HepG2 (cell line): ENCODE results near the gene TNFRSF25. TPM values are rescaled to one million over a fixed set of nuclear protein-coding genes. Genes with fewer than 3 reads are reported as not detected.

ENCODE experiments used
- E2F1 ChIP-seq: sonication (generic); formaldehyde crosslinking; IDR thresholded peaks from 2 replicates; pipeline ENCODE4 v1.5.0; 2020; ENCODE audit warnings: missing genetic modification reagents
- ELF1 ChIP-seq: sonication (generic); formaldehyde crosslinking; IDR thresholded peaks from 2 replicates; pipeline ENCODE4 v1.4.0; 2020; ENCODE audit warnings: missing genetic modification reagents
- HMGXB3 ChIP-seq: sonication (generic); formaldehyde crosslinking; IDR thresholded peaks from 2 replicates; pipeline ENCODE4 v1.4.0; 2020; ENCODE audit warnings: missing genetic modification reagents, borderline replicate concordance
- IKZF1 ChIP-seq: fragments of 450-650 bp; IDR thresholded peaks from 2 replicates; pipeline ENCODE4 v1.7.1; 2016
- KDM6A ChIP-seq: IDR thresholded peaks from 2 replicates; pipeline ENCODE4 v1.6.1; 2016; ENCODE audit warnings: low read depth
- MYC ChIP-seq: sonication (generic); formaldehyde crosslinking; IDR thresholded peaks from 2 replicates; pipeline ENCODE4 v1.9.0; 2021; ENCODE audit warnings: missing genetic modification reagents, borderline replicate concordance
- NFKB2 ChIP-seq: sonication (generic); formaldehyde crosslinking; IDR thresholded peaks from 2 replicates; pipeline ENCODE4 v1.4.0; 2020; ENCODE audit warnings: missing genetic modification reagents, borderline replicate concordance
- NFYC ChIP-seq: IDR thresholded peaks from 2 replicates; pipeline ENCODE4 v1.6.1; 2016; ENCODE audit warnings: missing genetic modification reagents, missing compliant biosample characterization
- POGZ ChIP-seq: sonication (generic); formaldehyde crosslinking; IDR thresholded peaks from 2 replicates; pipeline ENCODE4 v1.4.0; 2020; ENCODE audit warnings: mild to moderate bottlenecking, missing genetic modification reagents
- POLR2G ChIP-seq: fragments of 200-400 bp; formaldehyde crosslinking; IDR thresholded peaks from 2 replicates; pipeline ENCODE4 v1.6.1; 2018; ENCODE audit warnings: mild to moderate bottlenecking, low read depth, low read length, moderate library complexity
- RBFOX2 ChIP-seq: fragments of 200-400 bp; formaldehyde crosslinking; IDR thresholded peaks from 2 replicates; pipeline ENCODE4 v1.6.1; 2017; ENCODE audit warnings: low read depth, mild to moderate bottlenecking, low read length
- REXO4 ChIP-seq: sonication (generic); formaldehyde crosslinking; IDR thresholded peaks from 2 replicates; pipeline ENCODE4 v1.8.0; 2022; ENCODE audit warnings: missing genetic modification reagents, mild to moderate bottlenecking, borderline replicate concordance
- RXRB ChIP-seq: IDR thresholded peaks from 2 replicates; pipeline ENCODE4 v1.6.1; 2016; ENCODE audit warnings: borderline replicate concordance, missing genetic modification reagents, missing compliant biosample characterization
- SIX4 ChIP-seq: sonication (generic); formaldehyde crosslinking; IDR thresholded peaks from 2 replicates; pipeline ENCODE4 v1.4.0; 2020; ENCODE audit warnings: missing genetic modification reagents
- SMAD1 ChIP-seq: sonication (generic); formaldehyde crosslinking; IDR thresholded peaks from 2 replicates; pipeline ENCODE4 v1.4.0; 2020; ENCODE audit warnings: missing genetic modification reagents, low read depth, mild to moderate bottlenecking, borderline replicate concordance
- SNRNP70 ChIP-seq: fragments of 200-400 bp; formaldehyde crosslinking; IDR thresholded peaks from 2 replicates; pipeline ENCODE4 v1.6.1; 2017; ENCODE audit warnings: mild to moderate bottlenecking, low read depth, low read length, moderate library complexity
- TAF15 ChIP-seq: fragments of 200-400 bp; formaldehyde crosslinking; IDR thresholded peaks from one replicate; pipeline ENCODE4 v1.6.1; 2018; ENCODE audit warnings: mild to moderate bottlenecking, low read depth, low read length; ENCODE audit not compliant: poor library complexity, severe bottlenecking
- ZBTB26 ChIP-seq: IDR thresholded peaks from 2 replicates; pipeline ENCODE4 v1.6.1; 2016; ENCODE audit warnings: missing compliant biosample characterization, missing genetic modification reagents, borderline replicate concordance
- ZFP41 ChIP-seq: sonication (generic); formaldehyde crosslinking; IDR thresholded peaks from 2 replicates; pipeline ENCODE4 v1.4.0; 2020; ENCODE audit warnings: mild to moderate bottlenecking, missing genetic modification reagents, borderline replicate concordance
- ZNF367 ChIP-seq: sonication (generic); formaldehyde crosslinking; IDR thresholded peaks from 2 replicates; pipeline ENCODE4 v1.4.0; 2020; ENCODE audit warnings: missing genetic modification reagents, borderline replicate concordance
- ZNF570 ChIP-seq: sonication (generic); formaldehyde crosslinking; IDR thresholded peaks from 2 replicates; pipeline ENCODE4 v1.4.0; 2020; ENCODE audit warnings: mild to moderate bottlenecking, missing genetic modification reagents, borderline replicate concordance
- polyA plus RNA-seq, 8 experiments: library from polyadenylated mRNA; depleted of rRNA in 3 of 8; stranded (reverse) in 7 of 8; unstranded in 1 of 8; fragments of >200 nt; fragmentation: Illumina TruSeq in 4 of 8; extraction: Trizol in 4 of 8; gene quantifications; 2 replicates each; pipeline versions ENCODE4 v1.2.1 to v1.2.3, GENCODE V29; 2011 to 2016; ENCODE audit warnings: low read depth in 4 of 8, missing spikeins in 1 of 8, mixed read lengths in 1 of 8; ENCODE audit not compliant: insufficient read depth in 1 of 8
- total RNA-seq, 5 experiments: library from RNA; depleted of rRNA; stranded (reverse); fragments of >200 nt; fragmentation: Illumina TruSeq; extraction: Trizol; gene quantifications; 2 replicates each; pipeline ENCODE4 v1.2.3, GENCODE V29; 2016; ENCODE audit warnings: low read depth in 1 of 5

The TNFRSF25 gene
- total and polyA plus RNA-seq, 2 of the 13 experiments (the other 11 are each of a cell fraction or from before 2014, with no cell fraction given), result 1.4 to 1.5 TPM

GRCh38 chr1:6447818-6448748 is 17.9 kb downstream of the TNFRSF25 start (continued):
- TF ChIP-seq SMAD1 (CRISPR knock-in tag) (0 out of 2 replicates have a peak, but pooled peaks have one; percentile 35), RXRB (peak; percentile 62), REXO4 (CRISPR knock-in tag) (no peak), HMGXB3 (CRISPR knock-in tag) (peak; percentile 32; the same call in 1 of the 2 replicates), SIX4 (CRISPR knock-in tag) (peak; percentile 94), ZFP41 (CRISPR knock-in tag) (no peak), NFKB2 (CRISPR knock-in tag) (peak; percentile 19; the same call in 1 of the 2 replicates), SNRNP70 (0 out of 2 replicates have a peak, but pooled peaks have one; percentile 59), E2F1 (CRISPR knock-in tag) (peak; percentile 49; the same call in 1 of the 2 replicates), TAF15 (peak; percentile 13), ELF1 (CRISPR knock-in tag) (peak; percentile 9; the same call in 1 of the 2 replicates), ZNF570 (CRISPR knock-in tag) (no peak), KDM6A (CRISPR knock-in tag) (peak; percentile 30; the same call in 1 of the 2 replicates), POGZ (CRISPR knock-in tag) (peak; percentile 46; the same call in 1 of the 2 replicates), MYC (CRISPR knock-in tag) (peak; percentile 51; the same call in 1 of the 2 replicates), ZNF367 (0 out of 2 replicates have a peak, but pooled peaks have one; percentile 27), RBFOX2 (peak; percentile 89), IKZF1 (no peak), POLR2G (peak; percentile 76), ZBTB26 (CRISPR knock-in tag) (no peak; the same call in 1 of the 2 replicates), NFYC (CRISPR knock-in tag) (peak; percentile 70)
